Kidney epithelial cell (primary cell): ENCODE data around the gene CACNA1F. TPM values are rescaled to one million over a fixed set of nuclear protein-coding genes. Genes with fewer than 3 reads are reported as not detected.

Experiments used
- DNase-seq: peaks from one replicate; pipeline ENCODE4 v3.0.0-alpha.2; 2010; ENCODE audit warnings: low read depth
- H3K27me3 ChIP-seq: 2 replicates; pipeline ENCODE4 v1.6.0; 2011; ENCODE audit warnings: low read length; ENCODE audit not compliant: control insufficient read depth, insufficient read depth
- H3K36me3 ChIP-seq: 2 replicates; pipeline ENCODE4 v1.5.1; 2011; ENCODE audit warnings: low read length; ENCODE audit not compliant: control insufficient read depth, insufficient read depth
- H3K4me3 ChIP-seq: 2 replicates; pipeline ENCODE4 v1.5.1; 2011; ENCODE audit warnings: low read depth, mild to moderate bottlenecking, control low read depth, low read length
- total RNA-seq: library from RNA; depleted of rRNA; stranded (reverse); fragments of >200 nt; gene quantifications from 2 replicates; pipeline ENCODE4 v1.2.3, GENCODE V29; 2015
- TF ChIP-seq, protein P1 (sequence below): IDR thresholded peaks from 2 replicates; pipeline ENCODE4 v1.5.1; 2011; ENCODE audit warnings: mild to moderate bottlenecking, moderate library complexity, low read length, control low read depth, inconsistent platforms; ENCODE audit not compliant: insufficient read depth, poor library complexity, severe bottlenecking

Gene CACNA1F
- total RNA-seq, 1 donor from 2014 or later: not detected

GRCh38 chrX:49231333-49232000 is 1.7 kb downstream of the CACNA1F start:
- H3K4me3 ChIP-seq: no peak overlapping the region
- H3K36me3 ChIP-seq: no peaks in the 10 kb centered on the region
- TF ChIP-seq, protein P1, sequence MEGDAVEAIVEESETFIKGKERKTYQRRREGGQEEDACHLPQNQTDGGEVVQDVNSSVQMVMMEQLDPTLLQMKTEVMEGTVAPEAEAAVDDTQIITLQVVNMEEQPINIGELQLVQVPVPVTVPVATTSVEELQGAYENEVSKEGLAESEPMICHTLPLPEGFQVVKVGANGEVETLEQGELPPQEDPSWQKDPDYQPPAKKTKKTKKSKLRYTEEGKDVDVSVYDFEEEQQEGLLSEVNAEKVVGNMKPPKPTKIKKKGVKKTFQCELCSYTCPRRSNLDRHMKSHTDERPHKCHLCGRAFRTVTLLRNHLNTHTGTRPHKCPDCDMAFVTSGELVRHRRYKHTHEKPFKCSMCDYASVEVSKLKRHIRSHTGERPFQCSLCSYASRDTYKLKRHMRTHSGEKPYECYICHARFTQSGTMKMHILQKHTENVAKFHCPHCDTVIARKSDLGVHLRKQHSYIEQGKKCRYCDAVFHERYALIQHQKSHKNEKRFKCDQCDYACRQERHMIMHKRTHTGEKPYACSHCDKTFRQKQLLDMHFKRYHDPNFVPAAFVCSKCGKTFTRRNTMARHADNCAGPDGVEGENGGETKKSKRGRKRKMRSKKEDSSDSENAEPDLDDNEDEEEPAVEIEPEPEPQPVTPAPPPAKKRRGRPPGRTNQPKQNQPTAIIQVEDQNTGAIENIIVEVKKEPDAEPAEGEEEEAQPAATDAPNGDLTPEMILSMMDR: no peak
- DNase-seq: no peak
- H3K27me3 ChIP-seq: no peaks in the 10 kb centered on the region

DNA sequence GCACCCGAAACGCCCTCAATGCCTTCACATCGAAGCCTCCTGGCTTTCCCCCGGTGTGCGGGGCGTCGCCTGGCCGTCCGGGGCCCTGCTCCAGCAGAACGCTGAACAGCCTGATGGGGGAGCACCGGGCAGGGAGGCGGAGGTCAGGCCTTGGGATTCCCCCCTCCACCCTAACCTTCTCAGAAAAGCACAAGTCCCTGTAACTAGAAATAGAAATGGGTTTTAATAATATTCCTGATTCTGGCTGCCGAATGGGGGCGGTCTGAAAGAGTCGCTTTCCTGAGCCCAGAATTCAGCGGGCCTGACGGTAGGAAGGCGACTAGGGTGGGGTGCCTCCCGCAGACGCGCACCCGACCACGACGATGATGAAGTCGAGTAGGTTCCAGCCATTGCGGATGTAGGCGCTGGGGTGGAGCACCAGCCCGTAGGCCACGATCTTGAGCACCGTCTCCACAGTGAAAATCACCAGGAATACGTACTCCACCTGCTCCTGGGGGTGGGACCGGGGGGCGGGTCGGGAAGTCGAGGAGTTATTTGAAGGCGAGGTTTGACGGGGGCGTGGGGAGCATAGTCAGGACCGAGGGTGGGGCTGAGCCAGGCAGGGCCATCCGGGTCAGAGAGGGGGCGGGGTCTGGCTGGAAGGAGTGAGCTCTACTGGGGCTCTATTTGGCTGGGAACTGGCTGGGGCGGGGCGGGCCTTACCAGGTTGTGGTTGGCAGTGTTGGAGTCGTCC is 2.5 kb downstream of the CACNA1F start:
- Histone ChIP-seq H3K27me3 (no peaks in the 10 kb centered on the region), H3K36me3 (no peaks in the 10 kb centered on the region), H3K4me3 (peak overlapping the region; percentile 4)
- TF ChIP-seq, protein P1: peak; percentile 21
- no peak for DNase-seq

DNA sequence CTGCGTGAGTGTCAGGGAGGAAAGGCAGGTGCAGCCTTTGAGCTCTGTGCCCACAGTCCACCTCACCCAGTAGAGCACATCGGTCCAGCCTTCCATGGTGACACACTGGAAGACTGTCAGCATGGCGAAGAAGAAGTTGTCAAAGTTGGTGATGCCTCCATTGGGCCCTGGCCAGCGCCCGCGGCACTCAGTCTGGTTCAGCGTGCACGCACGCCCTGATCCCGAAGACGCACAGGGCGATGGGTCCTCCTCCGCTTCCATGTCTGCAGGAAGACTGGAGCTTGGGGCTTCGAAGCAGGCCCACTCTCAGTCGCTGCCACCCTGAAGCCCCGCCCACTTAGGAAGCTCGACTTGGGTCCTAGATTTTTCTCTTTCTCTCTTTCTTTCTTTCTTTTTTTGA is 5.0 kb downstream of the CACNA1F start:
- Histone ChIP-seq H3K36me3 (no peaks in the 10 kb centered on the region), H3K4me3 (no peak overlapping the region), H3K27me3 (no peaks in the 10 kb centered on the region)
- DNase-seq: no peak
- TF ChIP-seq, protein P1: no peak

DNA sequence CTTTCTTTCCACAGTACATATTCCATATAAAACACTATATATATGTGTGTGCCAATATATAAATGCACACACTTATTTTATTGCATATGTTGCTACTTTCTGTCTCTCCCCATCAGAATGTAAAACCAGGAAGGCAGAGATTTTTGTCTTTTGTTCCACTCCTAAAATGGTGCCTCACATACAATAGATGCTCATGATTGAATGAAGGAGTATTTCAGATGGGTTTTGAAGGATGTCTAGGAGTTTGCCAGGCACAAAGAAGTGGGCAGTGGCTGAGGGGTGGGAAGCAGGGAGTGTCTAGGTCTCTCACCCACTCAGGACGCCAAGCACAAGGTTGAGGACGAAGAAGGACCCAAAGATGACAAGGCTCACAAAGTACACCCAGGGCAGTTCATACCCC is 5.4 kb downstream of the CACNA1F start:
- no peaks in the 10 kb centered on the region for H3K27me3 ChIP-seq
- no peaks in the 10 kb centered on the region for H3K36me3 ChIP-seq
- no peak overlapping the region for H3K4me3 ChIP-seq
- TF ChIP-seq, protein P1: no peak
- DNase-seq: no peak

DNA sequence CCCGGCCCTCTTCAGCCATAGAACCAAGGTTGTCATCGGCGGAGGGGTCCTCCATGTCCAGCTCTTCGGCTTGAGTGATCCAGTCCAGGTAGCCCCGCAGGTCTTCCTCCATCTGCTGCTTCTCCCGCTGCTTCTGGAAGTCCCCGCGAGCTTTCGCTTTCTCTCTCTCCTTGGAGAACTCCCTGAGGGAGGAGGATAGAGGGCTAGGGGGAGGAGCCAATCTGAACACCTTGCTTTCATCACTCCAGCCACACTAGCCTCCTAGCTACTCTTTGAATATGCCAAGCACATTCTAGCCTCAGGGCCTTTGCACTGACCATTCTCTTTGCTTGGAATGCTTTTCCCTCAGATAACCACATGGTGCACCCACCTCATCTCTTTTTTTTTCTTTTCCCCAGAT is 6.2 kb downstream of the CACNA1F start:
- no peak for DNase-seq
- Histone ChIP-seq H3K36me3 (no peaks in the 10 kb centered on the region), H3K4me3 (no peak overlapping the region), H3K27me3 (no peaks in the 10 kb centered on the region)
- TF ChIP-seq, protein P1: no peak
